ENCODE results near the gene BRD1. TPM values are rescaled to one million over a fixed set of nuclear protein-coding genes. Genes with fewer than 3 reads are reported as not detected.

The BRD1 gene
- total and polyA plus RNA-seq, 9 of the 15 experiments (the other 6 are each of a cell fraction or from before 2014, with no cell fraction given), result 0.42 to 17.6 (median 5.5) TPM

- TF ChIP-seq, protein P1, sequence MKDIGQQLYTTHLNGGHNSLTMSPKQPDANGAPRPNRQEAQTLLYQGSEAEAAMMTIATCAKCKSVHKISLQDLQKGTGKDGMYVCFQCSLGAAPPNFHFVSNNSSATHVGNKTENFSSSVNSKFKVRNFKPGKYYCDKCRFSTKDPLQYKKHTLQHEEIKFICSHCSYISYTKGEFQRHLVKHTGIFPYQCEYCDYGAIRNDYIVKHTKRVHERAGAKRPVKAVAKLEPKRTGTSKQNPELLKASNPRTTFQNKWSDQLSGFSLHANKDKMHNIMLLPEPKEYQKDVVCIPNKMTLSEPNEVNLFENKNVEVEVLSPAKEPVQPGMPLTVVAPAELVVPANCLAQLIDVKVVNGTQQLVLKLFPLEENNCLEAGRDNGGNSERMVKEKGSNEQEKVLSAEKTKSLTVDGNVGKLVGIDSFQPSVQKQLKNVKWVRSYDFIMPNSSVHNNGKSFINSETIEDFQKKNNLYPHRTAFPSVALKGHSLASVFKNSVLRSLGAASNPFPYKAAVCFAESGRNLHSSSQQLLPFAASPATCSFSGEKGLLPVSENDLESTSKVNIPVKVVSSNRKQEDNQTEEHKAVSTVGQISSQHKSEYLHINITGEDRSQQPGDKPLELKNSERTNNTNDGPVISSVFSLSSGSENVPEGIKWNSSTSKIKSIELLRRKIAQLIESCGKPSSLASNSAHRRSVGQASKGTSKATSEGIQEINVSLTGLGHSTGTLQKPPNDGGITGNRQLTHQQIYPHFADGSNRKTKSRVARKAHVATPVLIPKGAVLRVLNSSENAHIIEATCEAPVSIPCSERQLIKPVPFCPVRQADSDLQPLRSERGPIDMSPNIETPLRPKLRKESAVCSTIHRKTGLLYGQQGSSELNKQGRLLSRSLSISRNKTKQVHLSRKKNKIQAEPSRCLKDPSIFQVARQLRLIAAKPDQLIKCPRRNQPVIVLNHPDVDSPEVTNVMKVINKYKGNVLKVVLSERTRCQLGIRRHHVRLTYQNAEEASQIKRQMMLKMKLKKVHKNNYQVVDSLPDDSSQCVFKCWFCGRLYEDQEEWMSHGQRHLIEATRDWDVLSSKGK (CRISPR knock-in tag; IDR thresholded peaks at IDR 0.05), result no peak
Observed at GRCh38 chr22:49825436-49825835, 2.2 kb downstream of the BRD1 start (continued).

DNA sequence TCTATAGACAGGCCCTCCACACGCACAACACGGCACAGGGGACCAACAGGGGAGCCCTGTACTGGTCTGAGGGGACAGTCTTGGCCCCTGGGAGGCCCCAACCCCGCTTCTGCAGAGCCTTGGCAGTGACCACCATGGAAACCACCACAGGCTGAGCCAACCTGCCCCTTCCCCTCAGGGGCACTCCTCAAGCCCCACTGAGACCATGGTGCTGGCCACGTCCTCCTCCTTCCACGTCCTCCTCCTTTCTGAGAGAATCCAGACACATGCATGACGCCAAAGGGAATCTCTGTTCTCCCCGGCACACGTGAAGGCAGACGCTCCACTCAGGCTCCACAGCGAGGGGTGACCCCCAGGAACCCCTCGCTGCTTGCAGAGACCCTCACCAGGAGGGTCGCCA is 2.7 kb downstream of the BRD1 start:
- no TSS peak for BruUV-seq (replicated peaks)
- Histone ChIP-seq H3K4me3 (no peak overlapping the region), H3K9ac (ENCODE audit: insufficient read depth in 1 of 2, low read depth in 2 of 2, low read length in 2 of 2) (peak overlapping the region in 1 of 2 experiments; percentile 81; a peak in 2 of 4 replicates), H3K4me2 (ENCODE audit: insufficient read depth, low read length) (no peak overlapping the region), H3K79me2 (ENCODE audit: control insufficient read depth, insufficient read depth, low read length) (peaks cover 69% of the 10 kb centered on the region), H3K4me1 (replicated peaks in 1 of 2; ENCODE audit: control insufficient read depth in 2 of 2, insufficient read depth in 2 of 2, low read length in 2 of 2) (peaks cover 7 to 51% of the 10 kb centered on the region in 2 experiments; a peak in 4 of 5 replicates), H3K9me3 (replicated peaks; ENCODE audit: control insufficient read depth, insufficient read depth, low read depth, low read length) (no peaks in the 10 kb centered on the region), H2AFZ (ENCODE audit: low read depth, low read length) (no peak overlapping the region), H3K36me3 (ENCODE audit: control insufficient read depth, insufficient read depth, low read length) (peaks cover 54% of the 10 kb centered on the region; the same call in 2 of the 3 replicates), H4K20me1 (replicated peaks; ENCODE audit: control insufficient read depth, insufficient read depth, low read length) (peaks cover 21% of the 10 kb centered on the region; the same call in 1 of the 2 replicates), H3K9me1 (ENCODE audit: control insufficient read depth, insufficient read depth, low read length) (no peaks in the 10 kb centered on the region), H3K27ac (ENCODE audit: extremely low read depth, low read depth, low read length) (no peak overlapping the region), H3K27me3 (ENCODE audit: control insufficient read depth in 2 of 2, insufficient read depth in 2 of 2, low read length in 2 of 2) (no peaks in the 10 kb centered on the region)
- ATAC-seq (no peak), DNase-seq (ENCODE audit: extremely low read depth in 1 of 4, low spot score in 3 of 4) (no peak), FAIRE-seq (no peak)
- intact Hi-C loops (cut with micrococcal nuclease) (no loop called here), in situ Hi-C loops (cut with MboI) (loop anchor here (10.0 kb wide), 1 partner anchor 90 kb away; the partner anchor contains the start of genes ALG12 and CRELD2)
- 100% methylated on average over 5 of the region's 12 CpGs for WGBS (ENCODE audit: insufficient coverage, low coverage, missing lambda C conversion rate)
- CTCF ChIA-PET (ENCODE audit: low intra/inter-chr PET ratio), result no interaction called here
- no peak for TF ChIP-seq PATZ1 (CRISPR knock-in tag; IDR thresholded peaks at IDR 0.05; ENCODE audit: borderline replicate concordance)
- peak; percentile 55; the same call in 1 of the 2 replicates for TF ChIP-seq RBFOX2 (IDR thresholded peaks at IDR 0.05; ENCODE audit: low read depth, low read length)
- TF ChIP-seq, protein P2, sequence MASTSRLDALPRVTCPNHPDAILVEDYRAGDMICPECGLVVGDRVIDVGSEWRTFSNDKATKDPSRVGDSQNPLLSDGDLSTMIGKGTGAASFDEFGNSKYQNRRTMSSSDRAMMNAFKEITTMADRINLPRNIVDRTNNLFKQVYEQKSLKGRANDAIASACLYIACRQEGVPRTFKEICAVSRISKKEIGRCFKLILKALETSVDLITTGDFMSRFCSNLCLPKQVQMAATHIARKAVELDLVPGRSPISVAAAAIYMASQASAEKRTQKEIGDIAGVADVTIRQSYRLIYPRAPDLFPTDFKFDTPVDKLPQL (IDR thresholded peaks at IDR 0.05; ENCODE audit: extremely low read depth, insufficient read length), result no peak
- TF ChIP-seq POU5F1 (IDR thresholded peaks at IDR 0.05; ENCODE audit: borderline replicate concordance, low read depth, low read length, partially characterized antibody), result no peak
- POLR2A ChIA-PET, result interaction anchor here (1.5 to 2.1 kb wide), 2 partner anchors 14 to 31 kb away, joined by 5 to 6 read pairs; no protein-coding TSS in a partner anchor

Measured in K562 (cell line).